Esophagus squamous epithelium (tissue), 4 donors: ENCODE data around the gene TSHR.

Experiments
- CTCF ChIP-seq, 6 experiments: fragments of 450-650 bp in 4 of 6; fragments of 200-600 bp in 2 of 6; sonication (generic) in 2 of 6; IDR thresholded peaks; one replicate each; pipeline ENCODE4 v1.5.1; 2016 to 2019; ENCODE audit warnings: antibody characterized with exemption in 6 of 6, mild to moderate bottlenecking in 4 of 6, moderate library complexity in 4 of 6
- POLR2A ChIP-seq, 4 donors: fragments of 450-650 bp; IDR thresholded peaks; one replicate each; pipeline ENCODE4 v1.6.1; 2017; ENCODE audit warnings: antibody characterized with exemption in 4 of 4, mild to moderate bottlenecking in 4 of 4, moderate library complexity in 3 of 4

GRCh38 chr14:80992580-80992979 is 37.2 kb downstream of the TSHR start:
- TF ChIP-seq CTCF (IDR thresholded peaks at IDR 0.05) (no peak), POLR2A (IDR thresholded peaks at IDR 0.05) (no peak)
